ELR (cell line): ENCODE measurements around the gene SEMA7A.
"Not testable (repeated sequence)": the region's sequence is repeated elsewhere in the genome, so short reads cannot be mapped to it uniquely, and the experiment has no call there.

ENCODE experiments used
- DNase-seq: peaks from one replicate; pipeline ENCODE4 v3.0.0-alpha.2; 2015; ENCODE audit warnings: low read depth

SEMA7A gene

GRCh38 chr15:74433592-74434262 is at the start of gene SEMA7A:
TSS of gene SEMA7A (minus strand) at chr15:74433958. CDS start at chr15:74433918, 40 bp downstream.
- peak; percentile 86 for DNase-seq

DNA sequence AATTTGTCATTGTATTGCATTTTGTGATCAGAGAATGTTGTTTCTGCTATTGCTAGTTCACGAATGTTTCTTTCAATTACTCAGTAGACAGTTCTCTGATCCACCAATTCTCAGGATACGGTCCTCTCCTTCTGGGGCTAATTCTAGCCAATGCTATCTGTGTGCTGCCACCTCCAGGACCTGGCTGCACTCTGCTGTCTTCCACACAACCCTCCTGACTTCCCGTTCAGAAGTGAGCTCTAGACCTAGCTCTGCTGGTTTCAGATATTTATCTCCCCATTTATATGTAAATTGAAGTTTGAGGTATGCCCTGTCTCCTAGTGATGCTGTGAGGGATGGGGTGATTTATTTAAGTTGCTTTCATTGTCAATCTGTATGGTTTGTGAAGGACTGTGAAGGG is 48.9 kb upstream of the SEMA7A start:
- peak; percentile 17 for DNase-seq

DNA sequence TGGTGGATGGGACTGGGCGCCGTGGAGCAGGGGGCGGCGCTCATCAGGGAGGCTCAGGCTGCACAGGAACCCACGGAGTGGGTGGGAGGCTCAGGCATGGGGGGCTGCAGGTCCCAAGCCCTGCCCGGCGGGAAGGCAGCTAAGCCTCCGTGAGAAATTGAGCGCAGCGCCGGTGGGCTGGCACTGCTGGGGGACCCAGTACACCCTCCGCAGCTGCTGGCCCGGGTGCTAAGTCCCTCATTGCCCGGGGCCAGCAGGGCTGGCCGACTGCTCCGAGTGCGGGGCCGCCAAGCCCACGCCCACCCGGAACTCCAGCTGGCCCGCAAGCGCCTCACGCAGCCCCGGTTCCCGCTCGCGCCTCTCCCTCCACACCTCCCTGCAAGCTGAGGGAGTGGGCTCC is 46.6 kb upstream of the SEMA7A start:
- not testable (repeated sequence) for DNase-seq

GRCh38 chr15:74471621-74472020 is 37.9 kb upstream of the SEMA7A start:
- DNase-seq: not testable (repeated sequence)

DNA sequence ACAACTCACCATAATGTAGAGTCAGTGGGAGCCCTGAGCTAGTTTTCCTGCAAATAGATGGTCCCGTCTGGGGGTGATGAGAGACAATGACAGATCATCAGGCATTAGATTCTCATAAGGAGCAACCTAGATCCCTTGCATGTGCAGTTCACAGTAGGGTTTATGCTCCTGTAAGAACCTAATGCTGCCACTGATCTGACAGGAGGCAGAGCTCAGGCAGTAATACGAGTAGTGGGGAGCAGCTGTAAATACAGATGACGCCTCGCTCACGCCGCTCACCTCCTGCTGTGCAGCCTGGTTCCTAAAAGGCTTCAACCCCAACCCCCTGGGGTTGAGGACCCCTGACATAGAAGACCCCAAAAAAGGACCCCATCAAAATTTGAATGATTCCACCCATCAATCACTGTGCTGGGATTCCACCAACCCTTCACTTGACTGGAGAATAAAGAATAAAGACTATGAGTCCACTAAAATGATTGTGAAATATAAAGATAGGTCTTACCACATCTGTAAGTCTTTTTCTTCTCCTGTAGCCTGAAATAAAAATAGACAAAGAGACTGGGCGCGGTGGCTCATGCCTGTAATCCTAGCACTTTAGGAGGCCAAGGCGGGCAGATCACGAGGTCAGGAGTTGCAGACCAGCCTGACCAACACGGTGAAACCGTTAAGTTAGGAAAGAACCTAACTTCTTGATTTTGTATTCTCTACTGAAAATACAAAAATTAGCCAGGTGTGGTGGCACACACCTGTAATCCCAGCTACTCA is 37.1 kb upstream of the SEMA7A start:
- no peak for DNase-seq

GRCh38 chr15:74468341-74469032 is 34.7 kb upstream of the SEMA7A start:
- no peak for DNase-seq

- DNase-seq: no peak
These were observed 32.8 kb upstream of the SEMA7A start for GRCh38 chr15:74466570-74466969.

- no peak for DNase-seq
These were observed 31.1 kb upstream of the SEMA7A start for GRCh38 chr15:74464897-74465296.

DNA sequence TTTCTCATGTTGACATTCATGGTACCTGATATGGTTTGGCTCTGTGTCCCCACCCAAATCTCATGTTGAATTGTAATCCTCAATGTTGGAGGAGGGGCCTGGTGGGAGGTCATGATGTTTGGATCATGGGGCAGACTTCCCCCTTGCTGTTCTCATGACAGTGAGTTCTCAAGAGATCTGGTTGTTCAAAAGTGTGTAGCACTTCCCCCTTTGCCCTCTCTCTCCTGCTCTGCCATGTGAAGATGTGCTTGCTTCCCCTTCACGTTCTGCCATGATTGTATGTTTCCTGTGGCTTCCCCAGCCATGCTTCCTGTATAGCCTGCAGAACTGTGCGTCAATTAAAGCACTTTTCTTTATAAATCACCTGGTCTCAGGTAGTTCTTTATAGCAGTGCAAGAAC is 30.5 kb upstream of the SEMA7A start:
- DNase-seq: no peak

DNA sequence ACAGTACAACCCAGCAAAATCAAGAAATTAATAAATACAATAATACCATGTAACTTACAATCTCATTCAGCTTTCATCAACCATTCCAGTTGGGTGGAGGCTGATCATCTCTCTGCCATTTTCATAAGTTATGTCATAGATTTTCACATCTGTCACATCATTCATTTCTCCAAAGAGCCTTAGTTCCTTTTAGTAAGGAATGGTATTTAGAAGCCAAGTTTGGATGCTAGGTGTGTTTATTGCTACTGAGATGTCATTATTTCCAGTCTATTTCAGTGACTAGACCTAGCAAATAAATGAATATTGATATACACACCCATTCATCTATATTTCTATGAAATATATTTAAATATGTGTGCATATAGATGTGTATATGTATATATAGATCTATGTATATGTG is 29.9 kb upstream of the SEMA7A start:
- DNase-seq: no peak

GRCh38 chr15:74461847-74462511 is 28.2 kb upstream of the SEMA7A start:
- DNase-seq: peak; percentile 40

DNA sequence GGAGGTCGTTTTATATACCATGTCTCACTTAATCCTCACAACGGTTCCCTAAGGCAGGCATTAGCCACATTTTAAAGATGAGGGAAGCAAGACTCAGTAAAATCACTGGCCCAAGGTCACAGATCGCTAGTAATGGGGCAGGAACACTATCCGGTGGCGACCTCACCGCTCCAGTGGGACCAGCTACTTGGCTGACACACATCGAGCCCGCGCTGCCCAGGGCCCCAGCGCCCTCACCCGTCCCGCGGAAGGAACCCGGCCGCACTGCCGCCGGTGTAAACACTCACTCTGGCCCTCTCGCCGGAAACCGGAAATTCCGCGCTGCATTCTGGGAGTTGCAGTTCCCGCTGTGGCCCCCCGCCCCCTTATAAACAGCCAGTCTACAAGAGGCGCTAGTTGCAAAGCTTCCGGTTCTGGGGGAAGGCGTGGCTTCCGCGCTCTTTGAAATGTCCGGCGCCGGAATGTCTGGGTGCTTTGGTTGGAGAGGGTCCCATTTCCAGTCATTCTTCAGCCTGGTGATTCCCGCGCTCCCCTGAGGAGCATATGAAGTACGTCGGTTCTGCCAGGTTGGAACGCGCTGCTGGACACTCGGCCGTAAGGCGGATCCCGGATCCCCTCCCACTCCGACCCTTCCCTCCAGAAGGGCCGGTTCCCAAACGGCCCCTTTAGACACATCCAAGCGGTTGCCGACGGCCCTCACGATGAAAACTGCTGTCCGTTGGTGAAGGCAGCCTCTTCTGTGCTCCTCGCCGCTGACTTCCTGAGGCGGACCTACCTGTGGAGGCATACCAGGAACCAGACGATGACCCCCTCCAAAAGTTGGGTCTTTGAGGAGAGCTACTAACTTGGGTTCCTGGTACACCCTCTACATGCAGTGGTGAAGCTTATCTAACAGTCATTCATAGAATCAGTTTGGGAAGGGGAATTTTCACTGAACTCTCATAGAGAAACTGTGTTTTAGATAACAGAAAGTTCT is 27.4 kb upstream of the SEMA7A start, which contains the start of gene UBL7:
UBL7 (minus strand) TSS at position 290 of the 976 bp plus-strand sequence. CDS start 2,293 bp downstream, outside the sequence.
- DNase-seq: peak; percentile 99

DNA sequence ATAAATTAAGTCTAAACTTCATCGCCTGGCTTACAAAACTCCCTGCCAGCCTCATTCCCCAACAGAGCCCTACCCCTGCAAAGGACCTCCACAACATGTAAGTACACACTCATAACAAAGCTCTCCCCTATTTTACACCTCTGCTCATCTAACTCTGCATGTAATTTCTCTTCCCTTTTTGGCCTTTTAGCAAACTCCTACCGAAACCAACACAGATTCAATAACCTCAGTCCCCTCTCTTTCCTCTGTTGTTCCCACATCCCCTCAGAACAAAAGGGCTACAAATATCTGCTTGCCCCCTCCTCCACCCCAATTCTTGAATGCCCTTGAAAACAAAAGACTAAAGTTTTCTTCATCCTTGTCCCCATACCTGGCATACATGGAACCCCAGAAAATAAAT is 26.5 kb upstream of the SEMA7A start:
- no peak for DNase-seq

DNA sequence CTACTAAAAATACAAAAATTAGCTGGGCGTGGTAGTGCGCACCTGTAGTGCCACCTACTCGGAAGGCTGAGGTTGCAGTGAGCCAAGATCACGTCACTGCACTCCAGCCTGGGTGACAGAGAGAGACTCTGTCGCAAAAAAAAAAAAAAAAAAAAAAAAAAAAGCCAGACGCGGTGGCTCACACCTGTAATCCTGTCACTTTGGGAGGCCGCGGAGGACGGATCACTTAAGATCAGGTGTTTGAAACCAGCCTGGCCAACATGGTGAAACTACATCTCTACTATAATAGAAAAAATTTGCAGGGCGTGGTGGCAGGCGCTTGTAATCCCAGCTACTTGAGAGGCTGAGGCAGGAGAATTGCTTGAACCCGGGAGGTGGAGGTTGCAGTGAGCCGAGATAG is 26.0 kb upstream of the SEMA7A start:
- not testable (repeated sequence) for DNase-seq

GRCh38 chr15:74458473-74458872 is 24.7 kb upstream of the SEMA7A start:
- DNase-seq: no peak

DNA sequence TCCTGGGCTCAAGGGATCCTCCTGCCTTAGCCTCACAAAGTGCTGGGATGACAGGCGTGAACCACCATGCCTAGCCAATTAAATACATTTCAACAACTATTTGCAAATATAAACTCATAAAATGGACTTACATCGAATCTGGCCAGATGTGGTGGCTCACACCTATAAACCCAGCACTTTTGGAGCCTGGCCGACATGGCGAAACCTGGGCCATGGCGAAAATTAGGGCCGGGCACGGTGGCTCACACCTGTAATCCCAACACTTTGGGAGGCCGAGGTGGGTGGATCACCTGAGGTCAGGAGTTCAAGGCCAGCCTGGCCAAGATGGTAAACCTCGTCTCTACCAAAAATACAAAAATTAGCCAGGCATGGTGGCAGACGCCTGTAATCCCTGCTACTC is 23.3 kb upstream of the SEMA7A start:
- DNase-seq: not testable (repeated sequence)

DNA sequence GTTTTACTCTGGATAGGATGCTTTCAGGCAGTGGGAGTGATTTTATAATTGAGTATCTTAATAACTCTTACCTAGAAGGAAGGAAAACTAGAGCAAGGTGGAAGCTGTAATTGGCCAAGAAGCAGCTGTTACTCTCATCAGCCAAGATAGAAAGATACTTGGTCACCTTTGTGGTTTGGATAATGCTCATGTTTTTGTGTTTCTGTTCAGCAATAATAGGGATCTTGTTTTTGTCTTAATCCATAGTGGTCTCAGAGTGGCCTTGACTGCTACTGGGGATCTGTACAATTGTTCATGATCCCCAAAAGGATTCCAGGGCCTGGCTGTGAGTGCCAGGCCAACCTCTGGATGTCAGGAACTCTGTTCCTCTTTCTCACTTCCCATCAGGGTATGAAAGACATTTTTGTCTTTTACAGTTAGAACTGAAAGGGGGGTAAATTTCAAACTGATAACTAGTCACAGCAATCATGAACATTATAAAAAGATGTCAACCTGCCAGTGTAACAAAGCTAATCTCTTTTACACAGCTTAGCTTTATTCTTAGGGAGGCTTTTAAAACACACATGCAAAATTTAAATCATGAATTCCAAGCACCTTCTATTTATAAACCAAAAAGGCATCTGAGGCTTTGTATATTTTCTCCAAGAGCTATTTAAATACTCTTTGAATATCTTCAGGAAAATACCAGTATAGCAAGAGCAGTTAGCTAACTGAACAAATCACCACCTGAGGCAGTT is 21.2 kb upstream of the SEMA7A start:
- DNase-seq: no peak

DNA sequence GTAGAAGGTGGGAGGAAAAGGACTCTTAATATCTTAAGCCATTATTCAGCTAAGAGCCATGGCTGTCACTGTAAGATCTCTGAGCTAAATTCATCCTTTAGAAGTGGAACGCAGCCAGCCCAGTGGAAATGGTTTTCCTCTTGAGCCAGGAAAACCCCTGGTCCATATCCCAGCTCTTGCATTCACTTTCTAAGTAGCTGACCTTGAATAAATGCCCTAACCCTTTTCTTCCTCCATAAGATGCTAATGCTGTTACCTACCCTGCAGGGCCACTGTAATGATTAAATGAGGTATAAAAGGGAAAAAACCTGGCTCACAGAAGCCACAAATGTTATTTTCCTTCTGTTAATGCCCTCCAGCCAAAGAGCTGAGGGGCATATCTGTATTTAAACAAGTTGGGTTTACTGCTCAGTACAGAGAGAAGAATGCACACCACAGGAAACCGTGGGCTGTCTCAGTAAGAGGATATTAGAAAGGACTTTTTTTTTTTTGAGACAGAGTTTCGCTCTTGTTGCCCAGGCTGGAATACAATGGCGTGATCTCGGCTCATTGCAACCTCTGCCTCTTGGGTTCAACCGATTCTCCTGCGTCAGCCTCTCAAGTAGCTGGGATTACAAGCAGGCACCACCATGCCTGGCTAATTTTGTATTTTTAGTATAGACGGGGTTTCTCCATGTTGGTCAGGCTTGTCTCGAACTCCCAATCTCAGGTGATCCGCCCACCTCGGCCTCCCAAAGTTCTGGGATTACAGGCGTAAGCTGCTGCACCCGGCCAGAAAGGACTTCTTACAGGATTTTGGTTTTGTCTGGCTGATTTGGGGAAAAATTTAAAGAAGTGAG is 20.4 kb upstream of the SEMA7A start:
- peak; percentile 28 for DNase-seq
